Sigmoid colon (tissue), 4 donors: ENCODE data around the gene ACOT13.

Experiments used
- CTCF ChIP-seq, 4 experiments: fragments of 450-650 bp in 3 of 4; fragments of 200-600 bp in 1 of 4; IDR thresholded peaks; one replicate each; pipeline ENCODE4 v1.5.1; 2016 to 2019; ENCODE audit warnings: antibody characterized with exemption in 4 of 4, mild to moderate bottlenecking in 3 of 4, moderate library complexity in 2 of 4
- EP300 ChIP-seq, 4 donors: sonication (generic); formaldehyde crosslinking; IDR thresholded peaks; one replicate each; pipeline ENCODE4 v1.6.1; 2017; ENCODE audit warnings: antibody characterized with exemption in 4 of 4
- POLR2A ChIP-seq, 2 donors: fragments of 450-650 bp; IDR thresholded peaks; one replicate each; pipeline ENCODE4 v1.6.1; 2016; ENCODE audit warnings: antibody characterized with exemption in 2 of 2, mild to moderate bottlenecking in 2 of 2, moderate library complexity in 2 of 2

DNA sequence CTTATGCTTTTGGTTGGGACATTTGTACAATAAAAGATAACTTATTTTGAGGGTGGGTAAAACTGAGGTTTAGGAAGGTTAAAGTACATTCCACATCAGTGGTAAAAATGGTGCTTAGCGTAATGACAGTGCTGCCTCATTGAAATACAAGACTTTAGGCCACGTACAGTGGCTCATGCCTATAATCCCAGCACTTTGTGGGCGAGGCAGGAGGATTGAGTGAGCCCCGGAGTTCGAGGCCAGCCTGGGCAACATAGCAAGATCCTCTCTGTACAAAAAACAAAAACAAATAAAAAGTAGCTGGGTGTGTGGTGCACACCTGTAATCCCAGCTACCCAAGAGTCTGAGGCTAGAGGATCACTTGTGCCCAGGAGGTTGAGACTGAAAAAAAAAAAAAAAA lies 18.6 kb upstream of the ACOT13 start:
- no peak for TF ChIP-seq CTCF (IDR thresholded peaks at IDR 0.05)
- no peak for TF ChIP-seq EP300 (IDR thresholded peaks at IDR 0.05)
- no peak for TF ChIP-seq POLR2A (IDR thresholded peaks at IDR 0.05)
